HUES64 (cell line): ENCODE data around the gene HOXA2. TPM values are rescaled to one million over a fixed set of nuclear protein-coding genes. Genes with fewer than 3 reads are reported as not detected.

Source experiments
- H3K27ac ChIP-seq: 2 replicates; pipeline ENCODE4 v1.7.0; 2013; ENCODE audit warnings: low read depth, low read length, inconsistent platforms
- H3K27me3 ChIP-seq: 2 replicates; pipeline ENCODE4 v1.6.1; 2013; ENCODE audit warnings: mild to moderate bottlenecking, low read length; ENCODE audit not compliant: insufficient read depth
- H3K36me3 ChIP-seq: 2 replicates; pipeline ENCODE4 v1.6.1; 2013; ENCODE audit warnings: mild to moderate bottlenecking, low read length; ENCODE audit not compliant: insufficient read depth
- H3K4me1 ChIP-seq: 2 replicates; pipeline ENCODE4 v1.6.1; 2013; ENCODE audit warnings: mild to moderate bottlenecking, low read length, moderate library complexity; ENCODE audit not compliant: insufficient read depth
- H3K4me3 ChIP-seq: 2 replicates; pipeline ENCODE4 v1.5.1; 2013; ENCODE audit warnings: mild to moderate bottlenecking, low read length, moderate library complexity
- H3K9ac ChIP-seq: 2 replicates; pipeline ENCODE4 v1.6.1; 2013; ENCODE audit warnings: mild to moderate bottlenecking, low read depth, low read length
- H3K9me3 ChIP-seq: 2 replicates; pipeline ENCODE4 v1.6.1; 2013; ENCODE audit warnings: low read depth, low read length; ENCODE audit not compliant: insufficient read depth
- WGBS: fragments of 150-250, 120-280 bp; methylation state at CpG from one replicate; pipeline ENCODE4 v1.1.7; 2013; ENCODE audit warnings: missing lambda C conversion rate; 5-methylcytosine and 5-hydroxymethylcytosine counted together
- polyA plus RNA-seq, 2 experiments: library from polyadenylated mRNA; stranded (reverse); fragments of 50-300 nt; gene quantifications; one replicate each; pipeline ENCODE4 v1.2.3, GENCODE V29; 2013

The HOXA2 gene
- 3.4 TPM for polyA plus RNA-seq (2013, experiment 1 of 2)
- 8.4 TPM for polyA plus RNA-seq (2013, experiment 2 of 2)

DNA sequence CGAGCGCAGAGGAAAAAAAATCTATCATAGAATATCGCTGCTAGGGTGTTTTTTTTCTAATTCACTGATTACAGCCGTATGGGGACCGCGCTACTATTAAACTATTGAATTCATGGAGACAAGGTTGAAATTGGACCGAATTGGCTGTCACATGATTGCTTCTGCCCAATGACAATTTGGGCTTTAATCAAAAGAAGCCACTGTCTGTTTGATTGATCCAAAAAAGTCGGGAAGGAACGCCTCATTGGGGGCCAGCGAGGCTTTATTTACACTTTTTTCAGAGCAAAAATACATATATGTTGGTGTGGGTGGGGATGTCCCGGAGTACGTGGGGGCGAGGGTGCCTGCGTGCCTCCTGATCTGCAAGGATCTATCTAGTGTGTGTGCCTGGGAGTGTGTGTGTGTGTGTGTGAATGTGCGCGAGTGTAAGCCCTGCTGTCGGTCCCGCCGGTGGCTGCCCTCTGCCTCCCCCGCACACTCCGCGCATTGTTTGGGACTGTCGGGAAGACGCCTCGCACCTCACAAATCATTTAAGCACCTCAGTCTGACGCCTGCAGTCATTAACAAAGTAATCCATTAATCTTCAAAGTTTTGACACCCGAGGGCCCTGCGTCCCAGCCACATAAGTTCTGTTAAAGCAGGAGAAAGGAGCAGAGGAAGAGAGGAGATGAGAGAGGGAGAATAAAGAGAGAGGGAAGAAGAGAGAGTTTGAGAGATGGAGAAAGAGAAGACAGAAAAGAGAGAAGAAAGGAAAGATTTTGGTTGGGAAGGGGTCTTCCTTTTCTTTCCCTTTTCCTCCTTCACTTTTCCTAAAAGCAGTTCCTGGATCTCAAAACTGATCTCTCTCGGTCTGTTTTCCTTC, at the start of gene HOXA2:
HOXA2 (minus strand) TSS at position 103 of the 862 bp plus-strand sequence. CDS start 183 bp downstream, outside the sequence.
- WGBS, result 4% methylated on average over 29 of the region's 29 CpGs
- Histone ChIP-seq H3K4me3 (peak within 1 kb of the TSS; percentile 33; the same call in 1 of the 2 replicates), H3K4me1 (peaks cover 30% of the 10 kb centered on the region), H3K27me3 (peaks cover 100% of the 10 kb centered on the region), H3K9ac (no peak within 1 kb of the TSS), H3K9me3 (no peaks in the 10 kb centered on the region), H3K27ac (no peak within 1 kb of the TSS; the same call in 1 of the 2 replicates), H3K36me3 (no peaks in the 10 kb centered on the region)

DNA sequence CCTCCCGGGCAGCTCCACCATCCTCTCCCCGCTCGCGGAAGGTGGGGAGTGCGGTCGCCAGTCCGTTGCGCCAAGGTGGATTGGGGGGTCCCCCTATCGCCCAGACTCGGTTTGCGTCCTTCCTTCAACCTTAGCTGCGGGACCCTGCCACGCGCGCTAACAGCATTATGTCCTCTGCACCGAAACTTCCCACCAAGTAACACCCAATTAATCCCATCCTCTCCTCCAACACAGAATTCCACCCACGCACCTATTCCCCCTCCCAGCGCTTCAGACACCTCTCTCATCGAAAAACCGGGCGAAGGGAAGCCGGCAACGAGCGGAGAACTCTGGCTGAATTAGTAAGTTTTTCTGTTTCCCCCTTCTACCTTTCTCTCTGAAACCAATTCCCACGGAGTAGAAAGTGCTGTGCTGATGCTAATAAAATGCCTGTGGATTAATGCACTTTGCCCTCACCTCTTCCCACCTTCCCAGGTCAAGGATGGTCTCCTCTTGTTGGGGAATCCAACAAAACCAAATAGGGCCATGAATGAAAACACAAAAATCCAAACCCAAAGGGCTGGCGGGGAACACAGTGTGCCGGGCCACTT, 49.0 kb upstream of the HOXA2 start:
- Histone ChIP-seq H3K36me3 (no peaks in the 10 kb centered on the region), H3K27me3 (peaks cover 100% of the 10 kb centered on the region), H3K4me1 (no peaks in the 10 kb centered on the region; the same call in 1 of the 2 replicates), H3K9me3 (no peaks in the 10 kb centered on the region), H3K9ac (no peak overlapping the region), H3K27ac (no peak overlapping the region), H3K4me3 (peak overlapping the region; percentile 34)
- WGBS, result 6% methylated on average over 27 of the region's 27 CpGs

DNA sequence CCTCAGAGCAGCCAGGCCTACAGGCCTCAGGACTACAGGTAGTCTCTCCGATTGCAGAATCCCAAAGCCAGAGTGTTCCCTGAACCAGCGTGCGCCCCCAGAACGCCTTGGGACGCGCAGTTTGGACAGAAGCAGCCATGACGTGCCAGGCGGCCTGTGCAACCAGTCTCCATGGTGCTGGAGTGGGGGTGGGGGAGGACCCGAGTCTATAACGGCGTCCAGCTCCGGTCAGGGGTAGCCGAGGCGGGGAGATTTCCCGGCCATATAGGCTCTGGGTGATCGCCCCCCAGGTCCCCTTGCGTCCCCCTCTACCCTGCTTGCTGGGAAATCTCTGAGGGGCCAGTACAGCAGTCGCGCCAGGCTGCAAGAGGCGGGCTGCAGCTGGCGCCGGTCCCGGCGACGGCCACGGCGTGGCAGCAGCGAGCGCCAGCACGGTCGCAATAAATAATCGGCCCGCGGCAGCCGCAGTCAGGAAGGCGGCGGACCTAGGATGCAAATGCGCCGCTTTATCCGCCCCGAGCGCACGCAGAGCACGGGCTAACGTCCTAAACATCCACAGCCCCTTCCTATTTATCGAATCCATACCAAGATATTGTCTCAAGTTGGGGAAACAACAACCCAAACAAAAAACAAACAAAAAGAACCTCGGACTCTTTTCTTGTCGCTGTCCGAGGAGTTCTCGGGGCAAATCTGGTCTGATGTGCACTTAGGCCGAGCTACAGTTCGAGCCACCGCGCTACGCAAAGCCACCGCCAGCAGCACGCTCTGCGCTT, 48.3 kb upstream of the HOXA2 start:
- no peak overlapping the region for H3K9ac ChIP-seq
- H3K9me3 ChIP-seq, result no peaks in the 10 kb centered on the region
- H3K27ac ChIP-seq, result no peak overlapping the region
- WGBS, result 3% methylated on average over 58 of the region's 58 CpGs
- H3K4me3 ChIP-seq, result peak overlapping the region; percentile 34
- H3K27me3 ChIP-seq, result peaks cover 100% of the 10 kb centered on the region
- H3K4me1 ChIP-seq, result no peaks in the 10 kb centered on the region
- no peaks in the 10 kb centered on the region for H3K36me3 ChIP-seq

DNA sequence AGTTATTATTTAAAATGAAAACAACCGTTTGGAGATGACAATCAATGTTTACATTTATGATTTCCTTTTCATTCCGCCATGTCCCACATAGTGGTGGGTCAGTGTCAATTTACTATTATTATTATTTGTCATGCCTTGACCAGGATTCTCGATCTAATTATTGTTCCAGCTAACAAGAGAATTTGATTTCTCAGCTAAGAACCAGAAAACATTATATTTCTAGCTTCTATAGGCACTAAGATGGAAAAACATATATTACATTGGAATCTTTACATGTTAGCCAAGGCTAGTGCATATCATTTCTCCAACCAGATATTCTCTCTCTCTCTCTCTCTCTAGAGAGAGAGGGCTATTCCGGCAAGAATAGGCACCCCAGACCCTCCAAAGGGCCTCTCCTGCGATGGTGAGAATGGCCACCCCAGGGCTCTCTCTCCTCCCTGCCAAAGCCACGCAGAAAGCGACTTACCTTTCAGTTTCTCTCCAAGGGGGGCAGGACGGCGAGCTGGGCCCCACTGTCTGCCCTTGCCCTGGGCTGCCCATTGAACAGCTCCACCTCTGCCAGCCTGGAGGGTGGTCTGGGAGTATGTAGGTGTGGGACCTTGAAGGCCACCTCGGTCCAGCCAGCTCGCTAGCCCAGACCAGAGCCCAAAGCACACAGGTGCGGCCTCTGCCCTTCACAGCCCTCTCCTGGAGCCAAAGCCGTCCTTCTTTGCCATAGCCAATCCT, 47.5 kb upstream of the HOXA2 start:
- Histone ChIP-seq H3K4me3 (peak overlapping the region; percentile 34; the same call in 1 of the 2 replicates), H3K9me3 (no peaks in the 10 kb centered on the region), H3K4me1 (no peaks in the 10 kb centered on the region), H3K27me3 (peaks cover 100% of the 10 kb centered on the region), H3K36me3 (no peaks in the 10 kb centered on the region), H3K27ac (no peak overlapping the region), H3K9ac (no peak overlapping the region)
- WGBS, result 39% methylated on average over 11 of the region's 13 CpGs

DNA sequence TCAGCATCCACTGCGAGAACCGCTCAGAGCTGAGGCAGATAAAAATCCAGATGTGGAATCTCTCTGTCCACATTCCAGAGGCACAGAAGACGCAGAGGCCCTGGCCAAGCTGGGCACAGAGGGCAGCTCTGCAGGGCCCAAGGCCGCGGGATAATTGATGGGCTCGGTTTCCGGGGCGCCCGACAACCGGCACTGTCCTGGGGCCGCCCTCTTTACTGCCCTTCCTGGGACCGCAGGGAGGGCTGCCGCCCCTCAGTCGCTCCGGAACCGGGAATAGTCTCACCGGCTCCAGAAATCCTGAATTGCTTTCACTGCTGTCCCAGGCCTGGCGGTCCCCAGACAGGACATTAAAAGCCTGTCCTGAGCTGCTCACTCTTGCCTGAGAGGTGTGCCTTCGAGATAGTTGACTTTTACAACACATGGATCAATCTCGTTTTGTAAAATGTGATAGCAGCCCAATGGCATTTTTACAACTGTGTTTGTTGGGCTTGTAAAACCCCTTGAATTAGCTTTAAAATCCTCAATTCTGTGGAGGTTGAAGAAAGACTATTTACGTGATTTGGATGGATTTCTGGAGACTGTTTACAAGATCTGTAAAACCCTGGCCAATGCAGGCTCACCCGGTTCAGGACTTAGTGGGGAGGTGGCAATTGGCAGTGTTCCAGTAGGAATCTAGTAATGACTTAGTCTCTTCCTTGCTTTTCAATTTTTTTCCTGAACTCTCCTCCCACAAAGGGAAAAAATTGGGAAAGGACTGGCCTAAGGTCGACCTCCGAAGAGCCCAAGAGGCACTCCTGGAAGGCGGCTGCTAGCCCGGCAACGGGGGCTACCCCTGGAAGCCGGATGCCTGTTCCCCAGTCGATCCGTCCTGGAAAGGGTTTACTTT, 46.5 kb upstream of the HOXA2 start:
- H3K36me3 ChIP-seq, result no peaks in the 10 kb centered on the region
- no peaks in the 10 kb centered on the region for H3K4me1 ChIP-seq
- H3K27ac ChIP-seq, result no peak overlapping the region
- no peak overlapping the region for H3K9ac ChIP-seq
- WGBS, result 38% methylated on average over 30 of the region's 30 CpGs
- no peak overlapping the region for H3K4me3 ChIP-seq
- H3K9me3 ChIP-seq, result no peaks in the 10 kb centered on the region
- peaks cover 100% of the 10 kb centered on the region for H3K27me3 ChIP-seq

DNA sequence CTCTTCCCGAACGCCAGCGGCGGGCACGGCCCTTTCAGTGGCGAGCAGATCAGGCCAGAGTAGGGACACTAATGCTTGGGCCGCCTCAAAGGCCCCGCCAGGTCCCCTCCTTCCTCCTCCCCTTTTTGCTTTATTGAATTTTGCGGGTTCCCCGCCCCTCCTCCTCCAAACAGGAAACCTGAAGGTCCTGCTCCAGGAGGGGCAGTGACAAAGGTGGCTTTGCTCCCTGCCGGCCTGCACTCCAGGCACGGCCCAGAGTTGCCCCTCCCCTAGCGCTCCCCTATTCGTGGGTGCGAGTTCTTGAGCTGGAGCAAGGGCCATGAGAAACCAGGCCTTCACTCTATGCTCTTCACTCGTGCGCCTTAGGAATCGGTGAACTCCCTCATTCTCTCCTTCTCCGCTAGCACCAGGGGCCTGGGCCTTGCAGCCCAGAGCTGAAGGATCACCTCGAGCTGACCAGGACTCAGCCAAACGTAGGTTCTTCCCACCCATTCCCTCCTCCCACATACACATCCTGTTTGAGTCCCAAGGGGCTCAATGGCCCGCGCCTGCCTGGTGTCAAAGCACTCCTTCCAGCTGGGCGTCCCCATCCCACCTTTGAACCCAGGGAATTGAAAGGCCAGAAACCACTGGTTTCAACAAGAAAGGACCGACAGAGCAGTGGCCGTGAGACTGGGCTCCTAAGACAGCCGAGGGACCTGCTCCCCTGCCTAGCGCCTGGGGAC, 45.7 kb upstream of the HOXA2 start:
- peaks cover 3% of the 10 kb centered on the region; the same call in 1 of the 2 replicates for H3K4me1 ChIP-seq
- H3K9me3 ChIP-seq, result no peaks in the 10 kb centered on the region
- H3K27ac ChIP-seq, result no peak overlapping the region
- no peak overlapping the region for H3K9ac ChIP-seq
- peaks cover 100% of the 10 kb centered on the region for H3K27me3 ChIP-seq
- 20% methylated on average over 28 of the region's 28 CpGs for WGBS
- no peak overlapping the region for H3K4me3 ChIP-seq
- no peaks in the 10 kb centered on the region for H3K36me3 ChIP-seq

DNA sequence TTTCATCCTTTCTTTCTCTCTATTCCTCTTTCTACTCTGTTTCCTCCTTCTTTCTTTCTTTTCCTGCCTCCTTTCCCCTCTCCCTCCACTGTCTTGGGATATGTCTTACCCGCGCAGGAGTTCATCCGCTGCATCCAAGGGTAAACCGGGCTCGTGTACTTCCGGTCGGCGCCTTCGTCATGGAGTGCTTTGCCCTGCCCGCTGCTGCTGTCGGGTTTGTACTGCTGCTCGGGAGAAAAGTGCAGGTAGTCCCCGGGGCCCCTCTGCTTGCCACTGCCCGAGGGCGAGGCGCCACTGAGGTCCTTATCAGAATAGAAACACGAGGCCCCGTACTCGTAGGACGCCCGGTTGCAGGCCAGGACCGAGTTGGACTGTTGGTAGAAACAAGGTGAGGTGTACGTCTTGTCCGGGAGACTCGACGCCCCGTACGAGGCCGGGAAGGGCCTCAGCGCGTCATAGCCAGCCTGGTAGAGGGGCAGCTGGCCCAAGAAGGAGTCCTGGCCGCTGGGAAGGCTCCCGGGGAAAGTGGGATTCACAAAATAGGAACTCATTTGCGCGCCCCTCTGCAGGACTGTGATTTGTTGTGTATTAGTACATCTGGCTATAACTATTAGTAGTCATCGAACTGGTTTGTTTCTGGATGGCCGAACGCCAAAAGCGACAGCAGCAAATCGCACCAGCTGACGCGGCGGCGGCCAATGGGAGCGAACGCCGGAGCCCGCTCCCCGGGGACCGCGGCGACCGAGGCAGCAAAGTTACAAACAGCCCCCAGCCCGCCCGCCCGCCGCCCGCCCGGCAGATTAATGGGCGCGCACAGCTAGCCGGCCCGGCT, 44.9 kb upstream of the HOXA2 start, which contains the start of gene HOXA6:
HOXA6 (minus strand) TSS at position 576 of the 832 bp plus-strand sequence; CDS start at position 551, 25 bp downstream.
- Histone ChIP-seq H3K4me1 (peaks cover 3% of the 10 kb centered on the region; the same call in 1 of the 2 replicates), H3K36me3 (no peaks in the 10 kb centered on the region), H3K9ac (no peak within 1 kb of the TSS), H3K27ac (no peak within 1 kb of the TSS), H3K27me3 (peaks cover 100% of the 10 kb centered on the region), H3K9me3 (no peaks in the 10 kb centered on the region), H3K4me3 (no peak within 1 kb of the TSS)
- WGBS, result 12% methylated on average over 63 of the region's 63 CpGs

DNA sequence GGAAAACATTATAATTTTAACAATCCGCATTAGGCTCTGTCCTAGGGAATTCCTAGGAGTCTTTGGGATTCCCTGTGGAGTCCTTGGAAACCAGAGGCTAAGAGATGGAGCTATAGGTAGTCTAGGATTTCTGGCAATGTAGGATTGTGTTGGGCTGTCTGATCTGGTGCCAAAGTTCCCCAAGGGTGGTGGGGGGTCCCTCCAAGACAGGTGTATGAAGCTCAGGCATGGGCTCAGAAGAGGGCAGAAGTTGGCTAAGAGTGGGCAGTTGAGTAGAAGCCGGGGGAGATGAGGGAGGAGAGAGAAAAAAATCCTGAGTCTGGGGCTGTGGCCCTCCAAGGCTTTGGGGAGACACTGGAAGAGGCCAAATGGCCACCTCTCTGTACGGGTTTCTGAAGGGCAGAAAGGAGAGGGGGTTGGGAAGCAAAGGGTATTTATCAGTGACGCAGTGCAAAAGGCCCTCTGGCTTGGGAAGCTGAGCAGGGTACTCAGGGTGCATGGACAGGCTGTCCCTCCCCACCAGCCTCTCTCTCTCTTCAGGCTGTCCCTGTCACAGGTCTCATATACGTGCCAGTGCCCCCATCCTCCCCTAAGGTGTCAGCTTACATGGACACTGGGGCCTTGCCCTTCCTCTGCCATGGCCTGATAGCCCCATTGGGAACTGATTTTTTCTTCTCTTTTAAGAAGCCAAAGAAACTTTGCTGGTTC, 44.2 kb upstream of the HOXA2 start:
- H3K9me3 ChIP-seq, result no peaks in the 10 kb centered on the region
- WGBS, result 58% methylated on average over 5 of the region's 5 CpGs
- no peak overlapping the region for H3K4me3 ChIP-seq
- H3K9ac ChIP-seq, result no peak overlapping the region
- no peak overlapping the region for H3K27ac ChIP-seq
- H3K27me3 ChIP-seq, result peaks cover 100% of the 10 kb centered on the region
- H3K4me1 ChIP-seq, result peaks cover 3% of the 10 kb centered on the region; the same call in 1 of the 2 replicates
- no peaks in the 10 kb centered on the region for H3K36me3 ChIP-seq
